Astrocyte of the spinal cord (primary cell): ENCODE measurements around the gene ACO2.

Source experiments
- DNase-seq: peaks from one replicate; pipeline ENCODE4 v3.0.0; 2011; ENCODE audit warnings: low read depth, low spot score
- H3K4me3 ChIP-seq: 2 replicates; pipeline ENCODE4 v1.5.1; 2011; ENCODE audit warnings: low read depth, mild to moderate bottlenecking, low read length, moderate library complexity
- CTCF ChIP-seq: IDR thresholded peaks from 2 replicates; pipeline ENCODE4 v1.5.1; 2012; ENCODE audit warnings: low read depth, mild to moderate bottlenecking, low read length, inconsistent platforms
- in situ Hi-C: cut with HindIII; loops from 2 replicates; pipeline ENCODE4 v1.10.0; 2017; ENCODE audit warnings: low sequenced_read_pairs

The ACO2 gene

GRCh38 chr22:41445129-41446056 lies 23.5 kb upstream of the ACO2 start:
- in situ Hi-C loops, result no loop called here
- DNase-seq, result peak; percentile 24
- TF ChIP-seq CTCF, result no peak
- peak overlapping the region; percentile 99 for H3K4me3 ChIP-seq

GRCh38 chr22:41446057-41446501 lies 22.8 kb upstream of the ACO2 start:
- H3K4me3 ChIP-seq, result peak overlapping the region; percentile 99
- in situ Hi-C loops, result no loop called here
- TF ChIP-seq CTCF, result no peak
- DNase-seq, result no peak

- peak; percentile 96 for DNase-seq
- no peak for TF ChIP-seq CTCF
- H3K4me3 ChIP-seq, result peak within 1 kb of the TSS; percentile 99
- in situ Hi-C loops, result no loop called here
Observed at GRCh38 chr22:41446639-41447434, 22.1 kb upstream of the ACO2 start, which contains the start of gene TOB2. TOB2 (minus strand) TSS chr22:41446801; CDS start chr22:41437345, 9,456 bp downstream.

GRCh38 chr22:41447435-41448188 lies 21.3 kb upstream of the ACO2 start:
- in situ Hi-C loops, result no loop called here
- TF ChIP-seq CTCF, result no peak
- H3K4me3 ChIP-seq, result peak overlapping the region; percentile 99
- DNase-seq, result peak; percentile 68

GRCh38 chr22:41448189-41448808 lies 20.6 kb upstream of the ACO2 start:
- no peak for TF ChIP-seq CTCF
- in situ Hi-C loops, result no loop called here

More at GRCh38 chr22:41448189-41448808, 20.6 kb upstream of the ACO2 start:
- peak; percentile 100 for DNase-seq
- peak overlapping the region; percentile 99 for H3K4me3 ChIP-seq
